Astrocyte (in vitro differentiated cells and primary cell): ENCODE results near the gene ERMP1. TPM values are rescaled to one million over a fixed set of nuclear protein-coding genes. Genes with fewer than 3 reads are reported as not detected.

Experiments used
- total RNA-seq: library from RNA; stranded (reverse); gene quantifications from 2 replicates; pipeline ENCODE4 v1.2.1, GENCODE V29; 2021

ERMP1 gene
- total RNA-seq, 1 donor from 2014 or later, result 8.8 TPM

Other genes with a start within 250 kb of the ERMP1 start
- 50.9 and 53.8 TPM in 2 replicates for gene RIC1, start 204.0 kb downstream of the ERMP1 start, total RNA-seq
- not detected in 2 replicates for gene MLANA, start 57.8 kb upstream of the ERMP1 start, total RNA-seq
- 28.4 and 29.5 TPM in 2 replicates for gene RANBP6, start 182.5 kb upstream of the ERMP1 start, total RNA-seq